Dermis microvascular lymphatic vessel endothelial cell (primary cell): ENCODE results near the gene VRK2. TPM values are rescaled to one million over a fixed set of nuclear protein-coding genes. Genes with fewer than 3 reads are reported as not detected.
"Not testable (repeated sequence)": the region's sequence is repeated elsewhere in the genome, so short reads cannot be mapped to it uniquely, and the experiment has no call there.

Experiments
- DNase-seq, 2 donors: peaks; one replicate each; pipeline versions ENCODE4 v3.0.0 to v3.0.0-alpha.2; 2010; ENCODE audit warnings: low read depth in 2 of 2
- total RNA-seq: library from RNA; depleted of rRNA; stranded (reverse); fragments of >200 nt; gene quantifications from 2 replicates; pipeline ENCODE4 v1.2.1, GENCODE V29; 2014

Gene VRK2
- total RNA-seq, 1 donor from 2014 or later = 26.6 TPM

GRCh38 chr2:58107803-58108710, 61.5 kb downstream of the VRK2 start:
- DNase-seq = peak in 1 of 2 donors; percentile 47

GRCh38 chr2:58109481-58109880, 62.9 kb downstream of the VRK2 start:
- DNase-seq = no peak

GRCh38 chr2:58110765-58111164, 64.2 kb downstream of the VRK2 start:
- DNase-seq = no peak

- not testable (repeated sequence) for DNase-seq
Observed at GRCh38 chr2:58113563-58113962, 67.0 kb downstream of the VRK2 start.

GRCh38 chr2:58120626-58121229, 74.1 kb downstream of the VRK2 start:
- no peak for DNase-seq

GRCh38 chr2:58122040-58122439, 75.4 kb downstream of the VRK2 start:
- DNase-seq = no peak

GRCh38 chr2:58122540-58122939, 75.9 kb downstream of the VRK2 start:
- DNase-seq = no peak

GRCh38 chr2:58127111-58127510, 80.5 kb downstream of the VRK2 start:
- no peak for DNase-seq

GRCh38 chr2:58130238-58130637, 83.6 kb downstream of the VRK2 start:
- no peak for DNase-seq

GRCh38 chr2:58131191-58132011, 84.8 kb downstream of the VRK2 start:
- peak in 1 of 2 donors; percentile 49 for DNase-seq

GRCh38 chr2:58133395-58133794, 86.8 kb downstream of the VRK2 start:
- DNase-seq = peak in 1 of 2 donors; percentile 28

- peak in 1 of 2 donors; percentile 72 for DNase-seq
Observed at GRCh38 chr2:58135861-58136260, 89.3 kb downstream of the VRK2 start.

- DNase-seq = peak in 1 of 2 donors; percentile 77
Observed at GRCh38 chr2:58137221-58137620, 90.6 kb downstream of the VRK2 start.

GRCh38 chr2:58137856-58138255, 91.2 kb downstream of the VRK2 start:
- peak; percentile 50 to 91 for DNase-seq

GRCh38 chr2:58138396-58139030, 91.9 kb downstream of the VRK2 start:
- no peak for DNase-seq

GRCh38 chr2:58140508-58141072, 94.0 kb downstream of the VRK2 start:
- no peak for DNase-seq

GRCh38 chr2:58145769-58146168, 99.2 kb downstream of the VRK2 start:
- DNase-seq = not testable (repeated sequence)

GRCh38 chr2:58146707-58147106, 100.1 kb downstream of the VRK2 start:
- DNase-seq = peak in 1 of 2 donors; percentile 54

- DNase-seq = no peak
Observed at GRCh38 chr2:58155160-58155778, 108.7 kb downstream of the VRK2 start.

GRCh38 chr2:58156780-58157179, 110.2 kb downstream of the VRK2 start:
- DNase-seq = no peak

GRCh38 chr2:58157754-58158153, 111.1 kb downstream of the VRK2 start:
- DNase-seq = peak in 1 of 2 donors; percentile 12
